Anterior cingulate cortex (tissue), 58 donors: ENCODE data around the gene LPCAT2.

Experiments used
- DNase-seq, 58 donors: peaks; one replicate each; lab custom pipeline; 2025; lab: John Stamatoyannopoulos, UW

Gene LPCAT2

GRCh38 chr16:55479430-55480140, 29.3 kb upstream of the LPCAT2 start:
- no peak for DNase-seq

DNA sequence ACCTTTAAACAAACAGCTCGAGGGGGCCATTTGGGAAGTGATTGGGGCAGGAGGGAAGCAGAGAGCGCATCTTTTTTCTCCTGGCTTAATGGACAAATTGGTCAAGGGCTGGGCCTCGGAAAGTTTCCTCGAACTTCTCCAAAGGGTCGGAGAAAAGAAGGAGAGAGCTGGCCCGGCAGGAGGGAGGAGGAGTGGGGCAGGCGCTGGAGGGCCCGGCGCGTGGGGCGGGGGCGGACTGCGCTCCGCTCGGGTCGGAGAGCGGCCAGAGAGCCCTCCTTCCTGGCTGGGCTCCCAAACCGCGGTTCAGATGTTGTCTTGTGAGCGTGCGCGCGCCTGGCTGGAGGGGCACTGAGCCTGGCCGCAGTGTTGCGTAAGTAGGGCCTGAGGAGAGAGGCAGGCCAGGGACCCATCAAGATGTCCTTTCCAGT, 28.6 kb upstream of the LPCAT2 start:
- DNase-seq = peak in 39 of 58 donors; percentile 6 to 49 (median 25)

- DNase-seq = no peak
Measured at GRCh38 chr16:55481023-55481422, 27.8 kb upstream of the LPCAT2 start.

- DNase-seq = no peak
Measured at GRCh38 chr16:55482056-55482455, 26.8 kb upstream of the LPCAT2 start.

DNA sequence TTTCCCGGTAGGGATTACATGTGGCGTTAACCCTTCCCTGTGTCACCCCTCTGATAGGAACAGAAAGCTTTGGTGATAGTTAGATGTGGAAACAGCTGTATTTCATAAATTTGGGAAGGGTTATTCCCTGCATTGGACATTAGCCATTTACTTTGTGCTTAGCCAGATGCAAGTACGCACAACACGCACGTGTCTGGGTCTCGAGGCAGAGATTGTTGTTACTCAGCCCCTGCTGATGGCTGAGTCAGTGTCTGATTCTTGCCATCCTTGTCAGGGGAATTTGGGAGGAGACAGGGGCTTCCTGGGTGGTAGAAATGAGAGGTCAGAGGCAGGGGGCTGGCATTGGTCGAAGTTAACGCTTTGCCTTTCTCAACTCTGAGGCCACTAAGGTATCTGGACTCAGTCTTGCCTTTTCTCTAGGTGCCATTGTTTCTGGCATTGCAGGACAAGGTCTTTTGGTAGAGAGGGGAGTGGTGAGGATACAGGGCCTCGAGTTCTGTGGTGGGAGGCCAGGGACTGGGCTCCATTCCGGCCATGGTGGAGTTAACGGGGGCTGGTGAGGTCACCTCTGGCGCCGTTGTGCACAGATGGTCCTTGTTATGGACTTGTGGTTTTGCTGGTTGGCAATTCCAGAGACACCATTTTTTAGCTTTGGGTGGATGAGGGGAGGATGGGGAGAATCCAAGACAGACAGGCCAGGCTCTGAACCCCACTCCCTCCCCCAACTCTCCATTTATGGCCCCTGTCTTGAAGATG, 21.6 kb upstream of the LPCAT2 start:
- no peak for DNase-seq

- DNase-seq = no peak
Measured at GRCh38 chr16:55488306-55488705, 20.6 kb upstream of the LPCAT2 start.

- DNase-seq = no peak
Measured at GRCh38 chr16:55489119-55489955, 19.5 kb upstream of the LPCAT2 start.

GRCh38 chr16:55489956-55490265, 19.0 kb upstream of the LPCAT2 start:
- DNase-seq = no peak

GRCh38 chr16:55490301-55490700, 18.6 kb upstream of the LPCAT2 start:
- DNase-seq = no peak

DNA sequence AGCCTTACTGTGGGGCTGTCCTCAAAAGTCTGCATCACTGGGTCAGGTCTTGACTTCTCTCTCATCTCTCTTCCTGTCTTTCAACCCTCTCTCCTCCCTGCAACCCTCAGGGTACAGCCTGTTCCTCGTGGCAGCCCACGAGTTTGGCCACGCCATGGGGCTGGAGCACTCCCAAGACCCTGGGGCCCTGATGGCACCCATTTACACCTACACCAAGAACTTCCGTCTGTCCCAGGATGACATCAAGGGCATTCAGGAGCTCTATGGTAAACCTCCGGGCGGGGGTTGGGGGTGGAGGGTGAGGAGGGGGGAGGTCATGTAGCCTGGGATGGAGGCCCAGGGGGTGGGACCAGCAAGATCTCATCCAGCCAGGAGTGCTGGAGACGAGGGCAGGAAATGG, 17.2 kb upstream of the LPCAT2 start:
- no peak for DNase-seq

- no peak for DNase-seq
Measured at GRCh38 chr16:55492756-55493380, 16.0 kb upstream of the LPCAT2 start.

GRCh38 chr16:55494994-55495421, 13.9 kb upstream of the LPCAT2 start:
- DNase-seq = peak in 39 of 58 donors; percentile 9 to 77 (median 47)

GRCh38 chr16:55495616-55496289, 13.1 kb upstream of the LPCAT2 start:
- DNase-seq = peak in 1 of 58 donors; percentile 29

DNA sequence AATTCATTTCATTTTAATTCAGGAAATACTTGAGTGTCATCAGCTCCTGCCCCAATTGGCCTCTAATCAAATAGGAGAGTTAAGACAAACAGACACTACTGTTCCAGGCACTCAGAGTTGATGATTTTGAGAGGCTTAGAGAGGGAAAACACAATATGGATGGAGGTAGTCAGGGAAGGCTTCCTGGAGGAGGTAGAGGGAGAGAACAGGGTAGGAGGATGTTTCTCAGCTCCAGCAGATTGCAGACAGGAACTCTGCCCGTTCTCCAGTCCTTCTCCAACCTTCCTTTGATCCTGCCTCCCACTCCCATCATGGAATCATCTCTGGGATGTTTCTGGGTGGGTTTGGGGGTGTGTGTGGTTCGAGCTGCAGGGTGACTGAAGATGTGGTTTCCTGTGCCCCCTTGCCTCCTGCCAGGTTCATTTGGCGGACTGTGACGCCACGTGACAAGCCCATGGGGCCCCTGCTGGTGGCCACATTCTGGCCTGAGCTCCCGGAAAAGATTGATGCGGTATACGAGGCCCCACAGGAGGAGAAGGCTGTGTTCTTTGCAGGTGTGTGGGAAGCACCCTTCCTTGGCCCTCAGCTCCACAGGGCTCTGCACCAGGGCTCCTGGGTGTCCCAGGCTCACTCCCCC, 12.2 kb upstream of the LPCAT2 start:
- DNase-seq = no peak

DNA sequence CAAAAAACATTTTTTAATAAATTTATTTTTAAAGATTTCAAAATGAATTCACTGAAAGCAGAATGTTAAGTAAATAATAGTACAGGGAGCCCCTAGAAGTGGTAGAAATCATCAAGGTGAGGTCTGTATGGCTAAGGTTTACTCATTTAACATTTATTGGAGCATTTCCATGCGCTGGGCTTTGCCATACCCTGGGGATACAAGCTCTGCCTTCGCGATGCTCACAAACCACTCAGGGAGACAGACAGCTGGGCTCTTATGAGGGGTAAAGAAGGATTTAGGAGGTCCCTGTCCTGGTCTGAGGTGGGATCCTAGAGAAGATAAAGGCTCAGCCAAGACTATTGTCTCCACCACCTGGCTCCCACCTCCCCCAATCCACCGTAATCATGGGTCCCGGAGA, 11.3 kb upstream of the LPCAT2 start:
- no peak for DNase-seq

DNA sequence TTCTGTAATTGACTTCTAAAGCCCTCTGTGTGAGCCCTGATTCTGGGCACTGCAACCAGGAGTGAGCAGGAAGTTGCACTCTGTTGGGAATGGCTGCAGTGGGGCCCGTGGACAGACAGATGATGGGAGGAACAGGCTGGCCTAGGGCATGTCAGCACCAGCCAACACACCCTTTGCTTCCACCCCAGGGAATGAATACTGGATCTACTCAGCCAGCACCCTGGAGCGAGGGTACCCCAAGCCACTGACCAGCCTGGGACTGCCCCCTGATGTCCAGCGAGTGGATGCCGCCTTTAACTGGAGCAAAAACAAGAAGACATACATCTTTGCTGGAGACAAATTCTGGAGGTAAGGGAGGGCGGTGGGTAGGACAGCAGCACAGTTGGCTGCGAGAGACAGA, 10.8 kb upstream of the LPCAT2 start:
- DNase-seq = no peak

- no peak for DNase-seq
Measured at GRCh38 chr16:55499281-55499680, 9.6 kb upstream of the LPCAT2 start.

- DNase-seq = peak in 15 of 58 donors; percentile 2 to 45 (median 23)
Measured at GRCh38 chr16:55499951-55500529, 8.8 kb upstream of the LPCAT2 start.

DNA sequence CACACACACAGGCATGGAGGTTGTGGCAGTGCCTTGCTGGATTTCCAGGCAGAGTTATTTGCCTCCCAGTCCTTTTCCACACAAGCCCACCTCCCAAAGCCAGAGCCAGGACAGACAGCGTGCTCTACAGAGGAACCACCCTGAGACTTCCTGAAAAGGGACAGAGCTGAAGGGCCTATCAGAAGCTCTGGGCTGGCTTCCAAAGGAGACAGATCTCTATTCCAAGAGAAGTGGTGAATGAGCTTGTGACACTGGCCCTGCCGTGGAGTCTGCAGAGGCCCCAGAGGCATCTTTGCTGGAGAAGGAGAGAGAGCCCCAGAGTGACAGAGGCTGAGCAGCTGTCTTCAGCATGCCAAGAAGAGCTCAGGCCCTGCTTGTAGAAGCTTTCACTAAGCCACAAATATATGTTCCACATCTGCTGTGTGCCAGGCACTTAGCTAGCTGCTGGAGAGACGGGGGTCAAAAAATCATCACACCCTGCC, 8.3 kb upstream of the LPCAT2 start:
- peak in 38 of 58 donors; percentile 6 to 82 (median 46) for DNase-seq
